GM18858 (cell line): ENCODE results near the gene MMP28.

Experiments
- ATAC-seq: cut with Tn5 transposase; IDR thresholded peaks from one replicate; pipeline ENCODE4 v1.9.1; 2021; ENCODE audit not compliant: unreplicated experiment

The MMP28 gene

DNA sequence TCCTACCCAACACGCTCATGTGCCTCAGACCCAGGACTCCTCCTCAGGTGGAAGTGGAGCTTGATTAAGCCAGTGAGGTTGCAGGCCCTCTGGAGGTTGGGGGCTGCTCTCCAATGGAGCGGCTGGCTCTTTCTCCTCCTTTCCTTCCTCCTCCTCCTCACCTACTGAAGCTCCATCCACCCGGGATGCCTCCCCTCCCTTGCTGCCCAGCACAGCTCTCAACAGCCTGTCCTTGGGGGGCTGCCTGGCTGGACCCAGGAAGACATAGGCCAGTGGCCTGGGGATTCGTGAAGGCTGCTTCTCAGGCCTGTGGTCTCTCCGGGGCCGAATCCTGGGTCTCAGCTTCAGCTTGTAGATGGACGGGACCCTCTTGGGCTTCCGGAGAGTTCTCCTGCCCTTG is 50.6 kb downstream of the MMP28 start:
- no peak for ATAC-seq

GRCh38 chr17:35743626-35744328 is 51.7 kb downstream of the MMP28 start:
- ATAC-seq = no peak

DNA sequence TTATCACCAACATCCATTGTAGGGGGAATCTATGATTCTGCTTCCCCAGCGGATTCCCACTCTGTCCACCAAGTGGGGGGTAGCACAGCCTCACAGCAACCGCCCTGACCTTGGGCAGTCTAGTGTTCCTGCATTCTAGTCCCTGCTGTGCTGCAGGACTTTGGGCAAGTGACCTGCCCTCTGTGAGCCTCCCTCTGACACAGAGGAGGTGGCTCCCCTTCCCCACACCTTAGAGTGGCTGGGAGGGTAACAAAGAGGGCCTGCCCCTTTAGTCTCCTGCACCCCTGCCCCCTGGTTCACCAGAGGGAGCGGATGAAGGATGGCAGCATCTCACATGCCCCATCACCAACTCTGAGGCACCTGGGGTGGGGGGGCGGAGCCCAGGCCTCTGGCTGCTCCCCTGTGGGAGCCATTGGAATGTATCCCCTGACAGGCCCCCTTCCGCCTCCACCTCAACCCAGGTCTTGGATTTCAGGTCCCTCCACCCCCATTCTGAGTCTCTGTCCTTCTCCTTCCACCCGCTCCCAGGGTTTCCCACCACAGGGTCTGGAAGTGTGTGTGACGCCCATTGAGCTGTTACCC is 52.5 kb downstream of the MMP28 start:
- ATAC-seq = no peak

DNA sequence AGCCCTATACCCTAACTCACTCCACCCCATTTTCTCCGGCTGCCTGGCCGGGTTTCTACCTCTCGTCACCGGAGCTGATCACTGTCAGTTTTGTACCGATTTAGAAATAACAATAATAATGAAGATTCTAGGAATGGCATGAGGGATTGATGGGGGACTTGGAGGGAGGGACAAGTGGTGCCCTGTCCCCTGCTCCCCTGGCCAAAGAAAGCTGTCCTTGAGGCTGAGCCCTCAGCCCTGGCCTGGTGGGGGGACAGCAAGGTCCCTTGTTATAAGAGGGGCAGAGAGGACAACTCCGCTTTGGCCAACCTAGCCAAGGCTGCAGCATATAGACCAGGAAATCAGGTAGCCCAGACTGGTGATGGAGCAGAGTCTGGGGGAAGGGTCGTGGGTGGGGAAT is 52.9 kb downstream of the MMP28 start:
- no peak for ATAC-seq

DNA sequence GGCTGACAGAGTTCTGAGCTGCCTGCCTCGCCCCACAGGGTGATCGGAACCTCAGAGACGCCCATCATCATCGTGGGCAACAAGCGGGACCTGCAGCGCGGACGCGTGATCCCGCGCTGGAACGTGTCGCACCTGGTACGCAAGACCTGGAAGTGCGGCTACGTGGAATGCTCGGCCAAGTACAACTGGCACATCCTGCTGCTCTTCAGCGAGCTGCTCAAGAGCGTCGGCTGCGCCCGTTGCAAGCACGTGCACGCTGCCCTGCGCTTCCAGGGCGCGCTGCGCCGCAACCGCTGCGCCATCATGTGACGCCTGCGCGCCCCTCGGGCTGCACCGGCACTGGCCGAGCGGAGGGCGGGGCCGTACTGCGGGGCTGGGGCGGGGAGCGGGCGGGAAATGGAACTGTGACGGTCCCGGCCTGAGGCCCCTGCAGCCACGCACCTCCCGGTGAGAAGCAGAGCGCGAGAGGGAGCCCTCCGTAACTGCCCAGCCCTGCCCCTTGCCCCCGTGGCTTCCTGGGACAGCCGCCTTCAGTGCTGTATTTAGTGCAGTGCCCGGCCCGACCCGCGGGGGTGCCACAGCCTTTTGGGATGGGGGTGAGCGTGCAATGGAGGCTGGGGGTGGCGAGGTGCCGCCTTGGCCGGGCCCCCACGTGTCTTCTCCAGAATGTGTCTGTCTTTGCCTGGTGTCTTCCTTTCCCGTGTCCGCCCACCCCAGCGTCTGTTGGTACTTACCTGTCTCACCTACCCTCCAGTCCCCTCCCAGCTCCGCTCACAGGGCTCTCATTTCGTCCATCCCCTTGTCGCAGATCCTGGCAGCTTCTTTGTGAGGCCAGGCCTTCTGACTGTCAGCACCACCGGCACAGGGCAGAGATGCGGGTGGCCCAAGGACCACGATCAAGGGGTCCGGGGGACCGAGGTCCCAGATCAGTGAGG is 54.2 kb downstream of the MMP28 start:
- ATAC-seq = no peak

DNA sequence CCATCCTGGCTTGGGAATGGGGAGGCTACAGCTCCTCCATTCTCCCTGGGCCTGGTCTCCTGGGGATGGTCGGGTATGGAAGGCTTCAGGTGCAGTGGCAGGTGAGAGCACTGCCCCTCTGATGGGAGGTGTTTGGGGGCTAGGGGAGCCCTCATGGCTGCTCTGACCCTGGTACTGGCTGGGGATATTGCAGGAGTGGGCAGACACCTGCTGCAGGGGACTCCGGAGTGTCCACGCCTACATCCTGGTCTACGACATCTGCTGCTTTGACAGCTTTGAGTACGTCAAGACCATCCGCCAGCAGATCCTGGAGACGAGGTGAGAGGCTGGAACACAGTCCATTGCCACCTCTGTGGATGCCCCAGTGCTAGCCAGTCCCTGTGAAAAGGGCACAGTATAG is 55.2 kb downstream of the MMP28 start:
- no peak for ATAC-seq

DNA sequence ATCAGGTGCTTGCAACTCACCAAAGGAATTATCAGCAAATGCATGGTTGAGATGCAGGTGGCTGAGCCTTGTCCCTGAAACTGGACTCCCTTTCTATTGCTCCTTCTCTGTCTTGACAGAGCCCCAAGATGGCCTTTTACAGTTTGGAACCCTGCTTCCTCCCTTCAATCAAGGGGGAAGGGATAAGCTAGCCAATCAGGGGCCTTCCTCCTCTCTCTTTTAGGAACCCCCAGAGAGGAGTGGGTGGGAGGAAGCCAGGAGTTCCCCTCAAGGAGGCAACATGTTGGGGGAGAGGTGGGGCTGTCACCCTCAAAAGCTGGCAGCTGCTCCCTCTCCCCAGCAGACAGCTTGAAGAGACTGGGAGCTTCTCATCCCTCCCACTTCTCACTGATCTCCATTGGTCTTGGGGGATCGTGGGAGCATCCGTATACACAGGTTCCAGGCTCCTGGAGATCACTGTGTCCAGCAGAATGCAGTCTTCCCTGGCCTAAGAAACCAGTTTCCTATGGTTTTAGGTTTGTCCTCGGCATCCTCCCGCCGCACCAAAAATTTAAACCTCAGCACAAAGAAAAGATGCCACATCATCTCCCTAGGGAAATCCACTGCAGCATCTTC is 56.8 kb downstream of the MMP28 start:
- ATAC-seq = no peak

GRCh38 chr17:35736236-35736635 is 59.2 kb downstream of the MMP28 start:
- ATAC-seq = no peak

DNA sequence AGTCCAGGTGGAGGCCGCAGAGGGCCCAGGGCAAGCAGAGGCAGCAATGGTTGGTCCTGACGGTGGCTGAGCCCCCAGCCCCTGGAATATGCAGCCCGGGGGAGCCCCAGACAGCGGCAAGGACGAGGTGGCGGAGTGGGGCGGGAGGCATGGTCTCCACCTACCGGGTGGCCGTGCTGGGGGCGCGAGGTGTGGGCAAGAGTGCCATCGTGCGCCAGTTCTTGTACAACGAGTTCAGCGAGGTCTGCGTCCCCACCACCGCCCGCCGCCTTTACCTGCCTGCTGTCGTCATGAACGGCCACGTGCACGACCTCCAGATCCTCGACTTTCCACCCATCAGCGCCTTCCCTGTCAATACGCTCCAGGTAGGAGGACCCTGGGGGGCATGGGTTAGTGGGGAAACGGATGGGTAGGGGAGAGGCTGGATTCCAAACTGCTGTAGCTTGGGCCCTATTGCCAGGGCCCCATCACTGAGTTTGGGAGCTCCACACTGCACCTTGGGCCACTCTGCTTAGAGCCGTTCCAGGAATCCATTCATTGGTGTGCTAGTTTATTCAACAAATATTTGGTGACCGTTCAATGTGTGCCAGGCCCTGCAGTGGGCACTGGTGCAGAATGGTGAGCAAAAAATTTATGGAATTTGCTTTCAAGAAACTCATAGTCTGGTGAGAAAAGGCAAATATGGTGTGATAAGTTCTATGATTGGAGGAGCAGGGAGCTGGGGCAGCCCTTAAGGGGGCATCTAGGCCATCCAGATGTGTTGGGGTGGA is 60.2 kb downstream of the MMP28 start:
- ATAC-seq = no peak

DNA sequence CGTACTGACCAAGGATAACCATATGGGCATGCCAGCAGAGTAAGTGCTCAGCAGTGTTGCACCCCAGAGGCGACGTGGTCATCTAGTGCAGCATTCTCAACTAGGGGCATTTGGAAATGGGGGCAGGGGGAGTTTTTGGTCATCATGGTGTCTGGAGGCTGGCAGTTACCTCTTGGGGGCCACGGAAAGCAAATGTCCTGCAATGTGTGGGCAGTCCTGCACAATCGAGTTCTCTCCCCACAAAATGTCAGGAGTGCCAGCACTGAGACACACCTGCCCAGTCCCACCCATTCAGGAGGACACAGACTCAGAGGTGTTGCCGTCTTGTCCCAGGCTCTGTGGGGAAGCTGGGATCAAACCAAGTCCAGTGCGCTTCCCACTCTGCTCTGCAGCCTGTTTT is 61.0 kb downstream of the MMP28 start:
- no peak for ATAC-seq

GRCh38 chr17:35733366-35733765 is 62.1 kb downstream of the MMP28 start:
- ATAC-seq = no peak

DNA sequence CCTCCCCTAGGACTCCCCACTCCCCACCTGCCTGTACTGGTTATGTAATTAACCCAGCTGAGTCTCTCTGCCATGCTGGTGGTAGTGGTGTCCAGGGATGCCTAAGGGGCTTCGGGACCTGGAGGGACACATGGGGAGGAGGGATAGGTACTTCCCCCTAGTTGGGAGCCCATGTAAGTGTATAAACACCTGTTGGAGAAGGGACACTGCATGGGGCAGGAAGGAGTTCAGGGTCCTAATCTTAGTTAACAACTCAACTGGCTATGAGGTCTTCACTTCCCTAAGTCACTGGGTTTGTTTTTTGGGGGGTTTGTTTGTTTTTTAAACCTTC is 62.7 kb downstream of the MMP28 start:
- no peak for ATAC-seq

GRCh38 chr17:35731917-35732805 is 63.3 kb downstream of the MMP28 start:
- ATAC-seq = no peak

GRCh38 chr17:35731239-35731916 is 64.1 kb downstream of the MMP28 start, which contains the start of gene RASL10B:
Gene RASL10B, plus strand, starts transcription at chr17:35731639. Its CDS starts 3,546 bp downstream, at chr17:35735185.
- ATAC-seq = no peak

DNA sequence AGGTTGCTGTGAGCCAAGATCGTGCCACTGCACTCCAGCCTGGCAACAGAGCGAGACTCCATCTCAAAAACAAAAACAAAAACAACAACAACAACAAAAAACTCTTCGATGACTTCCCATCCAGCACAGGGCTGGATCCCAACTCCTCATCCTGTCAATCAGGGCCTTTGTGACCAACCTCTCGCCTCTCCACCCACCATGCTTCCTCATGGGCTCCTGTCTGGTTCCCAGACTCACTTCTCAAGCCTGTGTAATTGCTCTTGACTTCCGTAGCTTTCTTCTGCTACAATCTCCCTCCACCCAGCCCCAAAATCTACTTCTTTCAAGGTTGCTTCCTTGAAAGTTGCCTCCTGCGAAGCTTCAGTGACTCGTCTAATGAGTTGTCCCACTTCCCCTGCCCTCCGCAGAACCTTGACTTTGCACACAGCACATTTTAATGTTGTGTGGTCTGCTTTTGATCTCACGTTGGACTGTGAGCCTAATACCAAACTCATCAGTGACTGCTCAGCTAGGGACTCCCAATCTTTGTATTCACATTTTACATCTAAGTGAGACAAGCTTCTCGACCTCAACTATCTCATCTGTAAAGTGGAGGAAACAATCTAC is 64.9 kb downstream of the MMP28 start:
- no peak for ATAC-seq

DNA sequence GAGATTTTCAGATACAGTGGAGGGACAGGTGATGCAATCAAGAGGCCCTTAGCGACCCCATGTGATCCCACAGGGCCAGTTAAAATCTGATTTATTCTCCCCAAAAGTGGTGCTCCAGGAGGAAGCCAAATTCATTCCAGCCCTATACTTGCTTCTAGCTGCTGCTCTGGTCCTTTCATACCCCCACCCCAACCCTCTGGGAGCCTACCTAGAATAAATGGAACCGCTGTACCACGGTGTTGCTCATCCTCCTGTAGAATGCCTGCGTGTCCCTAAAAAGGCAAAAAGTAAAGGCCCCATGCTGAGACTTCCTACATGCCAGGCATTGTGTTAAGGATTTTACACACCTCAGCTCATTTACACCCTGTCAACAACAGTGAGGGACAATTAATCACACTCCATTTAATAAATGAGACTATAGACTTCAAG is 66.0 kb downstream of the MMP28 start:
- no peak for ATAC-seq

DNA sequence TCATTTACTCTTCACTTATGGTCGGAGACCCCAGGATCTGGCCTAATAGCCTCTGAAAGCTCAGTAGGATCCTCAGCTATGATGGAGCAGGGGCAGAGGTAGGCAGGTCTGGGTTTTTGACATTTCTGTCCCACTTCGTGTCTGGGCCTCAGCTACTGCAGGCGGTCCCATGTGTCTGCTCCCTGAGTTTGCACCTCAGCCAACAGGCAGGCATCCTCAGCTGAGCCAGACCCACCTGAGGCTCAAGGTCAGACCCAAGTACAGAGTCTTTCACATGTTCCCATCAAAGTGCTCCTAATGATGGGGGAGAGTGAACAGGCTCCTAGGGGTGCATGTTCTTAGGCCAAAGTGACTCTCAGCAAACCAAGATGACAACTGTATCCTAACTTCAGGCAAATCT is 66.9 kb downstream of the MMP28 start:
- ATAC-seq = no peak

- no peak for ATAC-seq
Measured at GRCh38 chr17:35727635-35728034, 67.8 kb downstream of the MMP28 start.

DNA sequence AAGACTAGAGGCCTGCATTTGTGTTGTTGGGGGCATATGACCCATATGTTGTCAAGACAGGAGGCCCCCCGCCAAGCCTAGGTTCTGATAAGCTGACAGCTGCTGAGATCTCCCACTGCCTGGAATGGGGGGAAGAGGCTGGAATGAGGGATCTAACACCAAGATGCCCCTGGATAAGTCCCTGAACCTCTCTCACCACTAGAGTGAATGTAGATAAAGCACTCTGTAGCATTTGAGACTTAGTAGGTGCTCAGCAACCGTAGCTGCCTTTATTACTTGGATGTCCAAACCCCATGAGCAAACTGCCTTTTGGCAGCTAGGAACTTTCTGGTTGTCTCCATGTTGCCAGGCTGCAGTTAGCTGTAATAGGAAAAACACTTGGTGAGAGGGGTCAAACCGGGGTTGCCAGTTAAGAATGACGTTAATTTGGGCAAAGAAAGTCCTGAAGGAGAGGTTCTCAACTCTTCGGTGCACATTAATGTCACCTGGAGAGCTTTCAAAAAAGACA is 68.4 kb downstream of the MMP28 start:
- ATAC-seq = no peak
